Spinal cord (tissue), 10 donors: ENCODE measurements around the gene MRPL21. TPM values are rescaled to one million over a fixed set of nuclear protein-coding genes. Genes with fewer than 3 reads are reported as not detected.
A peak's percentile ranks its signal among the peaks of the same experiment; 100 is the strongest.

Experiments
- DNase-seq, 6 donors: peaks; one replicate each; pipeline versions ENCODE4 v3.0.0 to v3.0.0-alpha.2; 2013 to 2015; ENCODE audit warnings: low spot score in 6 of 6, low read depth in 4 of 6
- H3K27ac ChIP-seq: one replicate; pipeline ENCODE4 v1.5.1; 2013; ENCODE audit warnings: low read depth, low read length, control low read depth
- H3K27me3 ChIP-seq: one replicate; pipeline ENCODE4 v1.6.1; 2013; ENCODE audit warnings: low read length; ENCODE audit not compliant: control insufficient read depth, insufficient read depth
- H3K36me3 ChIP-seq: one replicate; pipeline ENCODE4 v1.6.1; 2013; ENCODE audit warnings: low read length; ENCODE audit not compliant: control insufficient read depth, insufficient read depth
- H3K4me1 ChIP-seq: one replicate; pipeline ENCODE4 v1.6.1; 2013; ENCODE audit warnings: low read length; ENCODE audit not compliant: control insufficient read depth, insufficient read depth
- H3K4me3 ChIP-seq: one replicate; pipeline ENCODE4 v1.5.1; 2013; ENCODE audit warnings: low read depth, low read length, control low read depth
- H3K9me3 ChIP-seq: one replicate; pipeline ENCODE4 v1.6.1; 2013; ENCODE audit warnings: low read length; ENCODE audit not compliant: control insufficient read depth, insufficient read depth
- WGBS: methylation state at CpG from one replicate; pipeline ENCODE4 v1.1.5; 2013; ENCODE audit warnings: missing lambda C conversion rate; ENCODE audit not compliant: insufficient coverage; 5-methylcytosine and 5-hydroxymethylcytosine counted together
- long read RNA-seq, 4 donors: transcript quantifications; one replicate each; lab custom pipeline, GENCODE V29; 2026
- polyA plus RNA-seq, 2 donors: library from polyadenylated mRNA; unstranded; fragments of 120-200 nt; gene quantifications; one replicate each; pipeline ENCODE4 v1.2.1, GENCODE V29; 2013; ENCODE audit not compliant: insufficient read length in 2 of 2
- total RNA-seq, 2 donors: library from RNA; depleted of rRNA in 1 of 2; stranded (reverse); fragments of 120-200 nt in 1 of 2; fragments of >200 nt in 1 of 2; gene quantifications; one replicate each; pipeline versions ENCODE4 v1.2.3 to v1.2.4, GENCODE V29; 2013 to 2014
- donor health status: healthy.

MRPL21 gene
- 10 to 100 TPM; 53.5 to 94.9 TPM for total RNA-seq
- 10 to 100 TPM; 66.7 to 94.1 TPM for polyA plus RNA-seq
- long read RNA-seq, donor 1, transcript MRPL21-202 (7 exons, 662 nt), result minor isoform, 25 of 96 reads
- long read RNA-seq, donor 1, transcript MRPL21-201 (7 exons, 683 nt), result major isoform, 45 of 96 reads
- long read RNA-seq, donor 1, partial matches to known transcripts, result 24 of 96 reads
- long read RNA-seq, donor 1, other reads (novel, unspliced or antisense), result 0 of 96 reads
- long read RNA-seq, donor 2, transcript MRPL21-202 (7 exons, 662 nt), result minor isoform, 7 of 24 reads
- long read RNA-seq, donor 2, transcript MRPL21-201 (7 exons, 683 nt), result major isoform, 16 of 24 reads
- long read RNA-seq, donor 2, partial matches to known transcripts, result 0 of 24 reads
- long read RNA-seq, donor 2, other reads (novel, unspliced or antisense), result 0 of 24 reads
- long read RNA-seq, donor 3, transcript MRPL21-201 (7 exons, 683 nt), result major isoform, 30 of 39 reads
- long read RNA-seq, donor 3, transcript MRPL21-202 (7 exons, 662 nt), result minor isoform, 8 of 39 reads
- long read RNA-seq, donor 3, partial matches to known transcripts, result 0 of 39 reads
- long read RNA-seq, donor 3, other reads (novel, unspliced or antisense), result 0 of 39 reads
- long read RNA-seq, donor 4, transcript MRPL21-202 (7 exons, 662 nt), result minor isoform, 19 of 107 reads
- long read RNA-seq, donor 4, transcript MRPL21-201 (7 exons, 683 nt), result major isoform, 86 of 107 reads
- long read RNA-seq, donor 4, partial matches to known transcripts, result 0 of 107 reads
- long read RNA-seq, donor 4, other reads (novel, unspliced or antisense), result 0 of 107 reads

- Histone ChIP-seq H3K27me3 (no peaks in the 10 kb centered on the region), H3K27ac (peak within 1 kb of the TSS; percentile 50), H3K9me3 (no peaks in the 10 kb centered on the region), H3K4me1 (peaks cover 17% of the 10 kb centered on the region), H3K36me3 (peaks cover 37% of the 10 kb centered on the region), H3K4me3 (peak within 1 kb of the TSS; percentile 99)
- WGBS, result under 1% methylated on average over 78 of the region's 78 CpGs
- DNase-seq, result peak in 5 of 6 donors; percentile 69 to 94 (median 78)
Observed at GRCh38 chr11:68903288-68904247, at the start of gene MRPL21, which contains the start of gene IGHMBP2. Gene MRPL21 (minus strand): TSS chr11:68903832. CDS start chr11:68903810, 22 bp downstream. Gene IGHMBP2 (plus strand): TSS chr11:68903891. CDS start chr11:68903953, 62 bp downstream.

GRCh38 chr11:68950762-68951161, 47.1 kb upstream of the MRPL21 start:
- no peaks in the 10 kb centered on the region for H3K9me3 ChIP-seq
- DNase-seq, result no peak
- no peaks in the 10 kb centered on the region for H3K27me3 ChIP-seq
- H3K4me3 ChIP-seq, result no peak overlapping the region
- no peak overlapping the region for H3K27ac ChIP-seq
- H3K36me3 ChIP-seq, result no peaks in the 10 kb centered on the region
- peaks cover 23% of the 10 kb centered on the region for H3K4me1 ChIP-seq
- 43% methylated on average over 9 of the region's 9 CpGs for WGBS

GRCh38 chr11:68950270-68950669, 46.6 kb upstream of the MRPL21 start:
- Histone ChIP-seq H3K27ac (no peak overlapping the region), H3K4me1 (peaks cover 18% of the 10 kb centered on the region), H3K27me3 (no peaks in the 10 kb centered on the region), H3K9me3 (no peaks in the 10 kb centered on the region), H3K4me3 (no peak overlapping the region), H3K36me3 (no peaks in the 10 kb centered on the region)
- WGBS, result 51% methylated on average over 3 of the region's 5 CpGs
- peak in 1 of 6 donors; percentile 5 for DNase-seq

GRCh38 chr11:68948935-68949334, 45.3 kb upstream of the MRPL21 start:
- Histone ChIP-seq H3K9me3 (no peaks in the 10 kb centered on the region), H3K4me3 (no peak overlapping the region), H3K36me3 (no peaks in the 10 kb centered on the region), H3K27me3 (no peaks in the 10 kb centered on the region), H3K27ac (no peak overlapping the region), H3K4me1 (peaks cover 13% of the 10 kb centered on the region)
- peak in 1 of 6 donors; percentile 89 for DNase-seq
- WGBS, result 67% methylated on average over 6 of the region's 17 CpGs

- no peak overlapping the region for H3K4me3 ChIP-seq
- no peaks in the 10 kb centered on the region for H3K9me3 ChIP-seq
- no peak for DNase-seq
- 86% methylated on average over 1 of the region's 2 CpGs for WGBS
- no peak overlapping the region for H3K27ac ChIP-seq
- H3K36me3 ChIP-seq, result no peaks in the 10 kb centered on the region
- no peaks in the 10 kb centered on the region for H3K27me3 ChIP-seq
- H3K4me1 ChIP-seq, result peaks cover 13% of the 10 kb centered on the region
Observed at GRCh38 chr11:68948496-68948895, 44.9 kb upstream of the MRPL21 start.

GRCh38 chr11:68947151-68947550, 43.5 kb upstream of the MRPL21 start:
- no peak for DNase-seq
- WGBS, result 85% methylated on average over 11 of the region's 11 CpGs
- peaks cover 18% of the 10 kb centered on the region for H3K4me1 ChIP-seq
- H3K27ac ChIP-seq, result no peak overlapping the region
- no peak overlapping the region for H3K4me3 ChIP-seq
- H3K9me3 ChIP-seq, result no peaks in the 10 kb centered on the region
- no peaks in the 10 kb centered on the region for H3K27me3 ChIP-seq
- peaks cover 2% of the 10 kb centered on the region for H3K36me3 ChIP-seq

GRCh38 chr11:68946416-68947090, 42.9 kb upstream of the MRPL21 start:
- 48% methylated on average over 16 of the region's 18 CpGs for WGBS
- DNase-seq, result peak in 2 of 6 donors; percentile 44 to 62
- H3K27me3 ChIP-seq, result no peaks in the 10 kb centered on the region
- H3K27ac ChIP-seq, result no peak overlapping the region
- H3K9me3 ChIP-seq, result no peaks in the 10 kb centered on the region
- H3K4me1 ChIP-seq, result peaks cover 18% of the 10 kb centered on the region
- H3K4me3 ChIP-seq, result no peak overlapping the region
- peaks cover 7% of the 10 kb centered on the region for H3K36me3 ChIP-seq

- Histone ChIP-seq H3K4me3 (no peak overlapping the region), H3K4me1 (peaks cover 15% of the 10 kb centered on the region), H3K36me3 (peaks cover 44% of the 10 kb centered on the region), H3K9me3 (no peaks in the 10 kb centered on the region), H3K27me3 (no peaks in the 10 kb centered on the region), H3K27ac (no peak overlapping the region)
- DNase-seq, result peak in 1 of 6 donors; percentile 34
- 70% methylated on average over 9 of the region's 9 CpGs for WGBS
Observed at GRCh38 chr11:68942751-68943271, 39.2 kb upstream of the MRPL21 start.
